GM21825 (cell line): ENCODE measurements around the gene GAS2.
A peak's percentile ranks its signal among the peaks of the same experiment; 100 is the strongest.
"Not testable (repeated sequence)": the region's sequence is repeated elsewhere in the genome, so short reads cannot be mapped to it uniquely, and the experiment has no call there.

Source experiments
- ATAC-seq: cut with Tn5 transposase; IDR thresholded peaks from one replicate; pipeline ENCODE4 v1.9.1; 2021; ENCODE audit warnings: mild to moderate bottlenecking, moderate library complexity; ENCODE audit not compliant: unreplicated experiment

Gene GAS2

DNA sequence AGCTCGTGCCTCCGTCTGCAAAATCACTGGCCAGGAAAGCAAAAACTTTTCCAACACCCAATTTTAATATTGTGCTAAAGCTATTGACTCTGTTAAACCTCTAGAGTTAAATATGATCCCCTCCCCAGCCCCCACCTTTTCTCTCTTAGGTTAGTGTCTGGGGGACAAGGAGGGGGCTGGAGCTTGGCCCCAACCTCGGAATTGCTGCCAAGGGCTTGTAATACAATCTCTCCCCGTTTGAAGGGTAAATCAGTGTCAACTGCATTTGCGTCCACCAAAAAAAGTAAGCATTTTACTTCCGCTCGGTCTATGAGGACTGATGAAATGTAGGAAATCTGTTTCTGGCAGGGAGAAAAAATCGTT is at the start of gene GAS2:
Gene GAS2 (plus strand): TSS at position 287 of the 363 bp plus-strand sequence. CDS start 8,259 bp downstream, outside the sequence.
- ATAC-seq, result peak; percentile 2

DNA sequence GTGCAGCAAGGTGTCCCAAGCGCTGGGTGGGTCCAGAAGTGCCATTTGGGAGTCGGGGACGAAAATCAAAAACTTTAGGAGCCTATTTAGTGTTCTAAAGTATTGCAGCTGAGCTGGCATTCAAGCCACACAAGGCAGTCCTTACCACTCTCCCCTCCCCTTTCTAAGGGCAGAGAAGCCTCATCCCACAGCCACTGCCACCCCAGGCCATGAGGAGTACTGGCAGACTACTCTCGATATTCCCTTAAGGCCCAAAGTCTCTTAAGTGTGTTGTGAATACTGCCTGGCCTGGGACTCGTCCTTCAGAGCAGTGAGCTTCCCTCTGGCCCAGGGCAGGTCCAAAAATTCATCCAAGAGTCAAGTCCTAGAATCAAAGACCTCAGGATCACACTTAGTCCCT is 48.5 kb upstream of the GAS2 start:
- ATAC-seq, result no peak

DNA sequence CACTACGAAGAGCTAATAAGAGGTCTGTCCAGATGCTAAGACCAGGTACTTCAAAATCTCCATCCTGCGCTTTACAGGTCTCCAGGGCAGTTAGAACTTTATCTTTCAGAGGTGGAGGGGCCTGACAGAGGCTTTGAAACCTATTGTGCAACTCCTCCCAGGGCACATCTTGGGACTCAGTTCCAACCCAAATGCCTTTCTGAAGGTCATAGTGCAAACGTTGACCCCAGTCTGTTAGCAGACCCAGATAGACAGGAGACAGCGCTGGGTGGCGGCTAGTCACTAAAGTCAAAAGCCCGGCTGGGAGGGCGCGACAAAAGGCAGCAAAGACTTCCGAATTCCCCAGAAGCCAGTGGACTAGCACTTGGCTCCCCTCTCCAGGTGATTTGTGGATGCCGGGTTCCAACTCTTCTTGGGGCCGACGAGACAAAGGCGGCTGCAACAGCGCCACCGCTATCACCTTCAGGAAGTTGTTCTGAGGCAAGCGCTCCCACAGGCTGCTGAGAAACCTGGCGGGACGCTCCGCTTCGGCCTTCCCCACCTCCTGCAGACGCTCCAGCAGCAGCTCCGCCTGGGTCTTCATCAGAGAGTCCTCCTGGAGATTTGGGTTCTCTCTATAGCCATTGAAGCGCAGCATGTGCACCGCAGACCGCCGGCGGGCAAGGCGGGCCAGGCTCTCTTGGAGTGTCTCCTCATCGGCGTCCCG is 41.5 kb upstream of the GAS2 start:
- ATAC-seq, result peak; percentile 55

GRCh38 chr11:22625448-22626287 is 40.7 kb upstream of the GAS2 start, which contains the start of gene FANCF:
FANCF (minus strand) TSS chr11:22625823; CDS start chr11:22625810, 13 bp downstream.
- ATAC-seq, result peak; percentile 98

GRCh38 chr11:22626573-22627239 is 39.7 kb upstream of the GAS2 start:
- no peak for ATAC-seq

GRCh38 chr11:22627421-22627820 is 39.0 kb upstream of the GAS2 start:
- no peak for ATAC-seq

- no peak for ATAC-seq
Observed at GRCh38 chr11:22633354-22633902, 33.0 kb upstream of the GAS2 start.

DNA sequence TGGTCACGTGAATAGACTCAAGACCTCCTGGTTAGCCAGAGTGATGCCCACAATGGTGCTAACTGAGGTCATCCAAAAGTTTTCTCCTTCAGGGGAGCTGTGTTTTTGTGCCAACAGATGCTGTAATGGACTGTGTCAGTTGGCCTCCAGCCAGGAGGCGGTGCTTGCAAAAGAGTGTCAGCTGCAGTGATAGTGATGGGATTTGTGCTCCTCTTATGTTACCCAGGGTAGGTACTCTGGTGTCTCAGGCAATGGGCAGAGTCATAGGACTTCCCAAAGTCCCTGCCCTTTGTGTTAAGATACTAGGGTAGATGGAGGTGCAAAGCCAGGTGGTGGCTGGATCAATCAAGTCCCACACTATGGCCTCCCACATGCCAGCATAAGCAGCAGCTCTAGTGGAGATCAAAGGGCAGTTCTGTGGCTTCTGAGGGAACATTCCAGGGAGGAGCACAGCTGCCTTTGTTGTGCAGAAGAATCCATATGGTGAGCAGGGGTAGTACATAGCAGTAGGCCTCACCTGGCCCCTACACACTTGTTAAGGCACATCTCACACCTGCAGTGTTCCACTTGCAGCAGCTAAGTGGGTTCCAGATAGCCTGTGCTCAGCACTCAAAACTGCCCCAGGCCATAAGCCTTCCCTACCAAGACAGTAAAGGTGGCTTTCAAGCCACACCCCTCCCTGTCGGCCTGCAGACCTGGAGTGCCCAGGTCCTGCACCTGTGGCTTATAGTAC is 31.3 kb upstream of the GAS2 start:
- ATAC-seq, result no peak

- ATAC-seq, result no peak
Observed at GRCh38 chr11:22635689-22636088, 30.7 kb upstream of the GAS2 start.

DNA sequence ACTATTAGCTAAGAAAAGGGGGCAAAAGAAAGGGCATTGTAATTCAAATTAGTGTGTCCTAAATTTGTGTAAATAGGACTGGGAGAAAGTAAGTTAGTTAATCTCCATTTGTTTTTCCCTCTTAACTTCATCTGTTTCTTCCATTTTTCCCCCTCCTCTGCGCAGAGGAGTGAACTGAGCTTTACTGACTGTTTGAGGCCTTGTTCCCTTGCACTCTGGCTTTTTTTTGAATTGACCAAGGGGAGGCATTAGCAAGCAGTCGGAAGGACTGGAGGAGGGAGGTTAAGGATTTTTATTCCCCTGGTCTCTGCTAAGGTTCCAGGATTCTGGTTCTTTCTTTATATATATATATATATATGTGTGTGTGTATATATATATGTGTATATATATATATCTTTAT is 25.5 kb upstream of the GAS2 start:
- ATAC-seq, result no peak

DNA sequence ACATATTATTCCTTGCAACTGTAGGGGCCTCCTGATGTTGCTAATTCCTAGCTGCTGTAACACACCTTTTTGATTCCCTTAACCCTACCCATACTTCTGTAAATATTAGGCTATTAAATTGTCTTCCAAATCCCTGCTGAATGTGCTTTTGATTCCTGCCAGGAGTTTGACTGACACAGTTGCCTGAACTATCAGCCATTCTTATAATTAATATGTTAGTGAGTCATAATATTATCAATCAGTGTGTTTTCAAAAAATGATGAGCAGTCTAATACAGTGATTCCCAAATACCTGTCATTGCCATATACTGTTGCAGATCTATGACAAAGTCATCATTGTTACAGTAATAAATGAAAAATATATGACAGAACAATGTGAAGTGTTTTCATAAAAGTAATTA is 24.9 kb upstream of the GAS2 start:
- ATAC-seq, result no peak

DNA sequence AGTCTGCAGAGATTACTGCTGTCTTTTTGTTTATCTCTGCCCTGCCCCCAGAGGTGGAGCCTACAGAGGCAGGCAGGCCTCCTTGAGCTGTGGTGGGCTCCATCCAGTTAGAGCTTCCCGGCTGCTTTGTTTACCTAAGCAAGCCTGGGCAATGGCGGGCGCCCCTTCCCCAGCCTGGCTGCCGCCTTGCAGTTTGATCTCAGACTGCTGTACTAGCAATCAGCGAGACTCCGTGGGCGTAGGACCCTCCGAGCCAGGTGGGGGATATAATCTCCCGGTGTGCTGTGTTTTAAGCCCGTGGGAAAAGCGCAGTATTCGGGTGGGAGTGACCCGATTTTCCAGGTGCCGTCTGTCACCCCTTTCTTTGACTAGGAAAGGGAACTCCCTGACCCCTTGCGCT is 14.1 kb upstream of the GAS2 start:
- not testable (repeated sequence) for ATAC-seq

GRCh38 chr11:22656130-22656529 is 10.3 kb upstream of the GAS2 start:
- no peak for ATAC-seq

DNA sequence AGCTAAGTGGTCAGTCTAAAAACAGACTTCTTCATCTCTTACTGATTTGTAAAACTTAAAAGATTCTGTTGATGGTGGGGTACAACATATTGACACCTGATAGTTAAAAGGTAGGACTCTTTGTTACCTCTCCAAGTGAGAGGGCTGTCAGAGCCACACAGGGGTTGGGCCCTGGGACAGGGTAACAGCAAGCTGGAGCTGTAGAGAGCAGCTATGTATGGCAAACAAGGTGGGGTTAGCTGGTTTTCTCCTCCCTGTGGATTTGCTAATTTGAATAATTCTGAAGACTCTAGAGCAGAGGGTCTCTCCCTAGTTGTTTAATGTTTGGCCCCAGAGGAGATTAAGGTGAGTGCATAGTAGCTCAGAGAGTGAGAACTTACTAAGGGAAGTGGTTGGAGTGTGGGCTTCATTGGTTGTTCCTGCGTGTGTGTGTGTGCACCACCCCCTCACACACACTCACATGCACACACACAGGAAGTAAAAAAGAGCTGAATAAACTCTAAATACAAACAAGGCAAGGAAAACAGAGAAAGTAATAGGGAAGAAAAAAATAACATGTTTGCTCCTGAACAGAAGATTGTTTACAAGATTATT is 9.2 kb upstream of the GAS2 start:
- ATAC-seq, result peak; percentile 97

- no peak for ATAC-seq
Observed at GRCh38 chr11:22659783-22660182, 6.6 kb upstream of the GAS2 start.

DNA sequence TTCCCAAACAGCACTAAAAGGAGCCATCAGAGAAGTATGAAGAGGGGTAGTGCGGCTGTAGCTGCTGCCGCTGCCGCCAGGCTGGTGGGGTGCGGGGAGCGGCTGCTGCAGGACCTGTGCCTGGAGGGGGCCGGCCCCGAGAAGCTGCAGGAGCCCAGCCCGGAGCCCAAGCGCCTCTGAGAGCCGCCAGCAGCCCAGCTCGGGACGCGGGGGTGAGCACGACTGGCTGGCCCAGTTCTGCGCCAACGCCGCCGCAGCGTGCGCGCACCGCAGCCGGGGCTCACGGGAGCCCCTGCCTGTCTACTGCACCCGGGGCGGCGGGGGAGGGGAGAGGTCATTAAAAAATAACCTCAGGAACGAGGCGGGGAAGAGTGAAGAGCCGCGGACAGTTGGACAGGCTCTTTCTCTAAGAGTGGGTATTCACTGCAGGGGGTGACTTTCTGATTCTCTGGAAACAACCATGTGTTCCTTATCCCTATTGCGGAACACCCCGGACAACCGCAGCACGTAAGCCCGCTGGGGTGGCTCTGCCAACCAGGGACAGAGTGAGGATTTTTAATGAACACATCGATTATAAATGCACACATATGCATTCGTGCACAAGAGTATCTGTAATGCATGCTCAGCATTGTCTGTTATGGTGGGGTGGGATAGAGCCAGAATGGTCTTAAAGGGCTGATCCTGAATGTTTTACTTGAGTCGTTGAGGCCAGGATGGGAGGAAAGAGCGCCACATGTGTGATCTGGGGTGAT is 453 bp downstream of the GAS2 start:
- peak; percentile 54 for ATAC-seq

GRCh38 chr11:22668005-22668796 is 1.8 kb downstream of the GAS2 start:
- ATAC-seq, result no peak

- ATAC-seq, result no peak
Observed at GRCh38 chr11:22669368-22669767, 3.0 kb downstream of the GAS2 start.

GRCh38 chr11:22670830-22671229 is 4.4 kb downstream of the GAS2 start:
- peak; percentile 38 for ATAC-seq
